ENCODE results near the gene TNFRSF14. TPM values are rescaled to one million over a fixed set of nuclear protein-coding genes. Genes with fewer than 3 reads are reported as not detected.

TNFRSF14 gene
- total and polyA plus RNA-seq, 2 donors (not counting 1 experiment from before 2014, with no cell fraction given), result 239 to 427 TPM

DNA sequence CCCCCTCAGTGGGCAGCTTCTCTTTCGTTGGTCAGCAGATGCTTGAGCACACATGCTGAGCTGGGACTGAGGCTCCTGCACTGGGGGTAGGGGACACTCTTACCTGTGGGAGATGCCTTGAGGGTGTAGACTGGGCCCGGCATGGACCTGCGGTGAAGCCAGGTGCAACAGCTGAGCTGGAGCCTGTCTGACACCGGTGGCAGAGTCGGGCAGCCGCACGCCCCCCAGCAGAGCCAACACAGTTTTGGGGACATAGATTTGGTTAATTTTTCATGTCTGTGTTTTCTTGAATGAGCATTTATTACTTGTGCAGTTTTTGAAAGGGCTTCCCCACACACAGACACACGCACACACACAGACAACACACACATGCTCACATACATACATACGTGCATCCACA is 20.2 kb upstream of the TNFRSF14 start:
- DNase-seq (no peak), ATAC-seq (ENCODE audit: low read depth) (no peak)
- H3K4me2 ChIP-seq (replicated peaks; ENCODE audit: low read depth, low read length, poor library complexity, severe bottlenecking), result no peak overlapping the region
- H3K9me3 ChIP-seq (ENCODE audit: control extremely low read depth in 1 of 3, control insufficient read depth in 2 of 3, insufficient read depth in 1 of 3, low read length in 2 of 3), result peaks cover 0 to 12% (median 0%) of the 10 kb centered on the region in 3 donors
- 100% methylated on average over 1 of the region's 9 CpGs for WGBS (ENCODE audit: insufficient coverage)
- peaks cover 6 to 9% of the 10 kb centered on the region in 2 donors for H3K4me1 ChIP-seq (ENCODE audit: control insufficient read depth in 2 of 2, insufficient read depth in 2 of 2, low read length in 2 of 2)
- H3K27ac ChIP-seq (ENCODE audit: low read length in 2 of 2), result no peak overlapping the region
- peaks cover 15% of the 10 kb centered on the region for H3K27me3 Mint-ChIP-seq
- H4K20me1 ChIP-seq (ENCODE audit: control insufficient read depth, insufficient read depth, low read length, poor library complexity, severe bottlenecking), result peaks cover 9% of the 10 kb centered on the region
- H3K4me3 ChIP-seq (ENCODE audit: control extremely low read depth in 1 of 5, extremely low read depth in 1 of 5, insufficient read depth in 1 of 5, low read depth in 2 of 5, low read length in 4 of 5), result no peak overlapping the region
- CTCF ChIA-PET, result no interaction called here
- H3K36me3 ChIP-seq (replicated peaks in 1 of 2; ENCODE audit: control extremely low read depth in 1 of 2, control insufficient read depth in 1 of 2, extremely low read depth in 1 of 2, insufficient read depth in 2 of 2, low read length in 1 of 2), result no peaks in the 10 kb centered on the region
- no peak for TF ChIP-seq EZH2 (IDR thresholded peaks at IDR 0.05; ENCODE audit: borderline replicate concordance, insufficient read depth, low read depth, low read length, poor library complexity, severe bottlenecking)
- TF ChIP-seq CTCF (IDR thresholded peaks at IDR 0.05), result no peak
- H2AFZ ChIP-seq (ENCODE audit: insufficient read depth, low read depth, low read length, poor library complexity, severe bottlenecking), result no peak overlapping the region
- H3K9me3 Mint-ChIP-seq (ENCODE audit: insufficient read depth), result no peaks in the 10 kb centered on the region
- H3K27ac Mint-ChIP-seq, result no peak overlapping the region
- H3K4me1 Mint-ChIP-seq, result peaks cover 3% of the 10 kb centered on the region
- no peak overlapping the region for H3K9ac ChIP-seq (ENCODE audit: low read length)
- H3K27me3 ChIP-seq (replicated peaks in 1 of 4; ENCODE audit: control extremely low read depth in 1 of 4, control insufficient read depth in 3 of 4, insufficient read depth in 4 of 4, low read length in 3 of 4), result peaks cover 0 to 47% (median 16%) of the 10 kb centered on the region in 4 experiments
- intact Hi-C loops (cut with micrococcal nuclease), result no loop called here
- no peak overlapping the region for H3K4me3 Mint-ChIP-seq
- POLR2A ChIA-PET, result no interaction called here
- no peaks in the 10 kb centered on the region for H3K79me2 ChIP-seq (ENCODE audit: control insufficient read depth, insufficient read depth, low read length)

DNA sequence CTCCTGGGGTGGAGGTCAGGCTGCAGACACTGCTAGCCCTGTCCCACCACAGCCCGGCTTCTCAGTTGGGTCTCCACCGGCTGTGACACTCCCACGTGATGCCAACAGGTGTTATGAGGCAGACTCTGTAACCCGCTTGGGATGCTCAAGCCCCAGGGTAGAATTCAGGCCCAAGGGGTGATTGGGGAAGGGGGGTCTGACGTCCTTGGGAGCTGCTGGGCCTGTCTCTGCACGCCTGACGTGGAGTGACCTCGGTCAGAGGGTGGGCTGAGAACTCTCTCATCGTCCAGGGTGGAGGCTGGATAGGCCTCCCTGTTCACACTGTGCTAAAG is 18.4 kb upstream of the TNFRSF14 start:
- Histone ChIP-seq H3K4me2 (replicated peaks; ENCODE audit: low read depth, low read length, poor library complexity, severe bottlenecking) (no peak overlapping the region), H3K9ac (ENCODE audit: low read length) (no peak overlapping the region), H4K20me1 (ENCODE audit: control insufficient read depth, insufficient read depth, low read length, poor library complexity, severe bottlenecking) (no peaks in the 10 kb centered on the region), H3K27ac (ENCODE audit: low read length in 2 of 2) (no peak overlapping the region), H2AFZ (ENCODE audit: insufficient read depth, low read depth, low read length, poor library complexity, severe bottlenecking) (no peak overlapping the region), H3K4me1 (ENCODE audit: control insufficient read depth in 2 of 2, insufficient read depth in 2 of 2, low read length in 2 of 2) (peaks cover 4 to 5% of the 10 kb centered on the region in 2 donors), H3K27me3 (replicated peaks in 1 of 4; ENCODE audit: control extremely low read depth in 1 of 4, control insufficient read depth in 3 of 4, insufficient read depth in 4 of 4, low read length in 3 of 4) (peaks cover 0 to 45% (median 6%) of the 10 kb centered on the region in 4 experiments), H3K36me3 (replicated peaks in 1 of 2; ENCODE audit: control extremely low read depth in 1 of 2, control insufficient read depth in 1 of 2, extremely low read depth in 1 of 2, insufficient read depth in 2 of 2, low read length in 1 of 2) (no peaks in the 10 kb centered on the region), H3K4me3 (ENCODE audit: control extremely low read depth in 1 of 5, extremely low read depth in 1 of 5, insufficient read depth in 1 of 5, low read depth in 2 of 5, low read length in 4 of 5) (no peak overlapping the region), H3K79me2 (ENCODE audit: control insufficient read depth, insufficient read depth, low read length) (no peaks in the 10 kb centered on the region), H3K9me3 (ENCODE audit: control extremely low read depth in 1 of 3, control insufficient read depth in 2 of 3, insufficient read depth in 1 of 3, low read length in 2 of 3) (peaks cover 0 to 5% (median 0%) of the 10 kb centered on the region in 3 donors)
- Mint-ChIP-seq H3K4me3 (no peak overlapping the region), H3K27me3 (peaks cover 19% of the 10 kb centered on the region), H3K27ac (no peak overlapping the region), H3K4me1 (peaks cover 3% of the 10 kb centered on the region), H3K9me3 (ENCODE audit: insufficient read depth) (no peaks in the 10 kb centered on the region)
- intact Hi-C loops (cut with micrococcal nuclease), result no loop called here
- DNase-seq (no peak), ATAC-seq (ENCODE audit: low read depth) (no peak)
- no peak for TF ChIP-seq CTCF (IDR thresholded peaks at IDR 0.05)
- no peak for TF ChIP-seq EZH2 (IDR thresholded peaks at IDR 0.05; ENCODE audit: borderline replicate concordance, insufficient read depth, low read depth, low read length, poor library complexity, severe bottlenecking)
- whole genome bisulfite sequencing (ENCODE audit: insufficient coverage), result 83% methylated on average over 9 of the region's 9 CpGs
- ChIA-PET CTCF (interaction anchor here (1.0 kb wide), 1 partner anchor 118 kb away, joined by 3 read pairs; no protein-coding TSS in a partner anchor), POLR2A (no interaction called here)

Data from B cell (primary cell).